ENCODE data around the gene TBL1XR1.
"Not testable (repeated sequence)": the region's sequence is repeated elsewhere in the genome, so short reads cannot be mapped to it uniquely, and the experiment has no call there.

Gene TBL1XR1

GRCh38 chr3:177056927-177057326 is 140.4 kb downstream of the TBL1XR1 start:
- DNase-seq: no peak

GRCh38 chr3:177055605-177056571 is 141.4 kb downstream of the TBL1XR1 start:
- DNase-seq: no peak

- no peak for DNase-seq
Observed at GRCh38 chr3:177053107-177053506, 144.2 kb downstream of the TBL1XR1 start.

- no peak for DNase-seq
Observed at GRCh38 chr3:177051411-177051810, 145.9 kb downstream of the TBL1XR1 start.

- DNase-seq: no peak
Observed at GRCh38 chr3:177050501-177051237, 146.6 kb downstream of the TBL1XR1 start.

- DNase-seq: no peak
Observed at GRCh38 chr3:177045767-177046166, 151.5 kb downstream of the TBL1XR1 start.

- no peak for DNase-seq
Observed at GRCh38 chr3:177045222-177045621, 152.1 kb downstream of the TBL1XR1 start.

GRCh38 chr3:177041730-177042551 is 155.3 kb downstream of the TBL1XR1 start:
- DNase-seq: no peak

- no peak for DNase-seq
Observed at GRCh38 chr3:177041021-177041729, 156.1 kb downstream of the TBL1XR1 start.

- DNase-seq: no peak
Observed at GRCh38 chr3:177039490-177040274, 157.6 kb downstream of the TBL1XR1 start.

- DNase-seq: no peak
Observed at GRCh38 chr3:177037241-177037640, 160.0 kb downstream of the TBL1XR1 start.

- DNase-seq: no peak
Observed at GRCh38 chr3:177035676-177036075, 161.6 kb downstream of the TBL1XR1 start.

GRCh38 chr3:177034832-177035475 is 162.3 kb downstream of the TBL1XR1 start:
- no peak for DNase-seq

GRCh38 chr3:177026505-177027277 is 170.6 kb downstream of the TBL1XR1 start:
- DNase-seq: no peak

- DNase-seq: no peak
Observed at GRCh38 chr3:177015881-177016280, 181.4 kb downstream of the TBL1XR1 start.

- DNase-seq: no peak
Observed at GRCh38 chr3:177013681-177014280, 183.5 kb downstream of the TBL1XR1 start.

GRCh38 chr3:177005718-177006405 is 191.4 kb downstream of the TBL1XR1 start:
- DNase-seq: no peak

- not testable (repeated sequence) for DNase-seq
Observed at GRCh38 chr3:177000159-177000558, 197.1 kb downstream of the TBL1XR1 start.

GRCh38 chr3:176995946-176996345 is 201.3 kb downstream of the TBL1XR1 start:
- DNase-seq: no peak

Measured in activated CD4-positive, alpha-beta T cell treated with anti-CD3 and anti-CD28 coated beads, Interleukin-2, amount 50 U/mL, for 1 hour (primary cell).